Caco-2 (cell line): Measurements from ENCODE around the gene TBX5. TPM values are rescaled to one million over a fixed set of nuclear protein-coding genes. Genes with fewer than 3 reads are reported as not detected.
"Not testable (repeated sequence)": the region's sequence is repeated elsewhere in the genome, so short reads cannot be mapped to it uniquely, and the experiment has no call there.

Experiments
- BruUV-seq: library from RNA; stranded (reverse); fragments of 400-500 nt; replicated peaks from 2 replicates; lab custom pipeline; 2021; lab: Mats Ljungman, UMichigan
- CTCF ChIA-PET: fragments of 300-600 bp; sonication (Branson Sonifier 250); formaldehyde crosslinking; loops from one replicate; lab custom pipeline; 2022; ENCODE audit warnings: antibody characterized with exemption; lab: Charles Lee
- POLR2A ChIA-PET: fragments of 300-600 bp; sonication (Branson Sonifier 250); formaldehyde crosslinking; loops from one replicate; lab custom pipeline; 2022; ENCODE audit warnings: antibody characterized with exemption; lab: Charles Lee
- DNase-seq, 2 experiments: peaks; one replicate each; pipeline versions ENCODE4 v3.0.0 to v3.0.0-alpha.2; 2020 to 2022
- H3K27me3 ChIP-seq: replicated peaks from 2 replicates; pipeline ENCODE4 v1.6.0; 2011; ENCODE audit warnings: low read length; ENCODE audit not compliant: control insufficient read depth, insufficient read depth
- H3K36me3 ChIP-seq: 2 replicates; pipeline ENCODE4 v1.5.1; 2011; ENCODE audit warnings: low read length; ENCODE audit not compliant: control insufficient read depth, insufficient read depth
- H3K4me1 ChIP-seq: fragments of 250-450 bp; sonication (Bioruptor Pico); 2 replicates; pipeline ENCODE4 v1.5.1; 2020; ENCODE audit warnings: mild to moderate bottlenecking
- H3K4me3 ChIP-seq: 2 replicates; pipeline ENCODE4 v1.5.1; 2011; ENCODE audit warnings: low read depth, mild to moderate bottlenecking, control low read depth, low read length
- H3K9me3 ChIP-seq: fragments of 250-450 bp; sonication (Bioruptor Pico); 2 replicates; pipeline ENCODE4 v1.5.1; 2020; ENCODE audit warnings: mild to moderate bottlenecking, moderate library complexity
- H3K27ac Mint-ChIP-seq: one replicate; pipeline ENCODE4 v1.8.0; 2022; ENCODE audit warnings: mixed read lengths; ENCODE audit not compliant: unreplicated experiment
- H3K27me3 Mint-ChIP-seq: one replicate; pipeline ENCODE4 v1.8.0; 2022; ENCODE audit warnings: mixed read lengths; ENCODE audit not compliant: insufficient read depth, unreplicated experiment
- H3K36me3 Mint-ChIP-seq: one replicate; pipeline ENCODE4 v1.8.0; 2022; ENCODE audit warnings: mild to moderate bottlenecking, mixed read lengths; ENCODE audit not compliant: insufficient read depth, unreplicated experiment
- H3K4me1 Mint-ChIP-seq: one replicate; pipeline ENCODE4 v1.8.0; 2022; ENCODE audit warnings: low read depth, mixed read lengths; ENCODE audit not compliant: unreplicated experiment
- H3K4me3 Mint-ChIP-seq: one replicate; pipeline ENCODE4 v1.8.0; 2022; ENCODE audit warnings: mild to moderate bottlenecking, moderate library complexity, mixed read lengths; ENCODE audit not compliant: unreplicated experiment
- H3K9me3 Mint-ChIP-seq: one replicate; pipeline ENCODE4 v1.8.0; 2022; ENCODE audit warnings: mixed read lengths; ENCODE audit not compliant: unreplicated experiment
- intact Hi-C: fragments of 100-400 bp; cut with micrococcal nuclease; formaldehyde crosslinking; loops from one replicate; pipeline ENCODE4 v1.10.0; 2022; ENCODE audit not compliant: unreplicated experiment
- total RNA-seq: library from RNA; stranded (reverse); gene quantifications from 2 replicates; pipeline ENCODE4 v1.2.3, GENCODE V29; 2022
- TF ChIP-seq, protein P1 (sequence below), 2 experiments: fragments of 200-600 bp in 1 of 2; IDR thresholded peaks; 1 replicate in 1 of 2; 2 replicates in 1 of 2; pipeline versions ENCODE4 v1.5.1 to v1.8.0; 2011 to 2022; ENCODE audit warnings: antibody characterized with exemption in 1 of 2, control low read depth in 1 of 2, inconsistent platforms in 1 of 2, low read depth in 1 of 2, low read length in 1 of 2, mild to moderate bottlenecking in 1 of 2, moderate library complexity in 1 of 2; ENCODE audit not compliant: insufficient read depth in 1 of 2, severe bottlenecking in 1 of 2, unreplicated experiment in 1 of 2

TBX5 gene
- total RNA-seq, 1 experiment from 2014 or later = not detected

DNA sequence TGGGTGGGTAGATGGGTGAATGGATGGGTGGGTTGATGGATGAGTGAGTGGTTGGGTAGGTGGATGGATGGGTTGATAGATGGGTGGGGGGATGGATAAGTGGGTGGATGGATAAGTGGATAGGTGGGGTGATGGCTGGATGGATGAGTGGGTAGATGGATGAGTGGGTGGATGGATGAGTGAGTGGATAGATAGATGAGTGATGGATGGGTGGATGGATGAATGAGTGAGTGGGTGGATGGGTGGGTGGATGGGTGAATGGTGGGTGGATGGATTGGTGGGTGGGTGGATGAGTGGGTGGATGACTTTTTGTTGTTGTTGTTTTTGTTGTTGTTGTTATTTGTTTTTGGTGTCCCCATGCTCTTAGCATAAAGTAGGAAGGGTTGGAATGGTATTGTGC is 45.5 kb downstream of the TBX5 start:
- peaks cover 2% of the 10 kb centered on the region for H3K36me3 Mint-ChIP-seq
- H3K9me3 ChIP-seq = no peaks in the 10 kb centered on the region
- no peaks in the 10 kb centered on the region; the same call in 1 of the 2 replicates for H3K27me3 ChIP-seq
- no peak overlapping the region for H3K4me3 ChIP-seq
- ChIA-PET CTCF (no interaction called here), POLR2A (no interaction called here)
- no TSS peak for BruUV-seq
- no peaks in the 10 kb centered on the region for H3K9me3 Mint-ChIP-seq
- H3K27ac Mint-ChIP-seq = no peak overlapping the region
- no peak for DNase-seq
- H3K4me1 ChIP-seq = no peaks in the 10 kb centered on the region
- TF ChIP-seq, protein P1, sequence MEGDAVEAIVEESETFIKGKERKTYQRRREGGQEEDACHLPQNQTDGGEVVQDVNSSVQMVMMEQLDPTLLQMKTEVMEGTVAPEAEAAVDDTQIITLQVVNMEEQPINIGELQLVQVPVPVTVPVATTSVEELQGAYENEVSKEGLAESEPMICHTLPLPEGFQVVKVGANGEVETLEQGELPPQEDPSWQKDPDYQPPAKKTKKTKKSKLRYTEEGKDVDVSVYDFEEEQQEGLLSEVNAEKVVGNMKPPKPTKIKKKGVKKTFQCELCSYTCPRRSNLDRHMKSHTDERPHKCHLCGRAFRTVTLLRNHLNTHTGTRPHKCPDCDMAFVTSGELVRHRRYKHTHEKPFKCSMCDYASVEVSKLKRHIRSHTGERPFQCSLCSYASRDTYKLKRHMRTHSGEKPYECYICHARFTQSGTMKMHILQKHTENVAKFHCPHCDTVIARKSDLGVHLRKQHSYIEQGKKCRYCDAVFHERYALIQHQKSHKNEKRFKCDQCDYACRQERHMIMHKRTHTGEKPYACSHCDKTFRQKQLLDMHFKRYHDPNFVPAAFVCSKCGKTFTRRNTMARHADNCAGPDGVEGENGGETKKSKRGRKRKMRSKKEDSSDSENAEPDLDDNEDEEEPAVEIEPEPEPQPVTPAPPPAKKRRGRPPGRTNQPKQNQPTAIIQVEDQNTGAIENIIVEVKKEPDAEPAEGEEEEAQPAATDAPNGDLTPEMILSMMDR (IDR thresholded peaks at IDR 0.05; ENCODE audit: insufficient read depth in 1 of 2, low read depth in 1 of 2, low read length in 1 of 2, severe bottlenecking in 1 of 2, unreplicated experiment in 1 of 2) = no peak
- intact Hi-C loops = no loop called here
- H3K27me3 Mint-ChIP-seq = peaks cover 3% of the 10 kb centered on the region
- H3K4me3 Mint-ChIP-seq = no peak overlapping the region
- H3K4me1 Mint-ChIP-seq = no peaks in the 10 kb centered on the region
- H3K36me3 ChIP-seq = no peaks in the 10 kb centered on the region

DNA sequence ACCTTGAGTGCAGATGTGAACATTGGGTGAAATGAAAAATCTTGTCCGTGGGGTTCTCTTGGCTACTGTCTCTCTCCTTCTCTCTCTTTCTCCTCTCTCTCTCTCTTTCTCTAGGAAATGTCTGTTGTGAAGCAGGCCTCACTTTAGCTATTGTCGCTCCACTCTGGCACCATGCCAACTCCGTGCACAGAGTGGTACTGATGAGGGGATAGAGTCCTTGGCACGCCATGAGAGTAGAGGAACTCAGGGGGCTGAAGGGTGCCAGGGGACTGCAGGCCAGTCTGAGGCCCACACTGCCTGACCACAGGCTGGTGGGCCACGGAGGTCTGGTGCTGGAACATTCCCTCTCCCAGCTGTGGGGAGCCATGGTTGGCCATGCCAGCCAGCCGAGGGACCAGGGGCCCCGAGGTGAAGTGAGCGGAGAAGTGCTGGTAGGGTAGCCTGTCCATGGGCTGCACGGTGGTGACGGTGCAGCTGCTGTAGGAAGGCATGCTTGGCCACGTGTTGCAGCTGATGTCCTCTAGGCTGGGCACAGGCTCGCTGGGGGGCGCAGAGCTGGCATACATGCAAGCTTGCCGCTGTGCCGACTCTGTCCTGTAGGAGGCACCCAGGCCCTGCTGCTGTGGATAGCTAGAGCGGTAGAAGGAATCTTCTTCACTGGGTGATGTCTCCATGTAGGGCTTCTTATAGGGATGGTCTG is 50.4 kb downstream of the TBX5 start:
- intact Hi-C loops = loop anchor here (1.0 kb wide), 1 partner anchor 153 kb away; no protein-coding TSS in a partner anchor
- Histone ChIP-seq H3K36me3 (no peaks in the 10 kb centered on the region), H3K4me1 (no peaks in the 10 kb centered on the region), H3K4me3 (no peak overlapping the region), H3K27me3 (no peaks in the 10 kb centered on the region; the same call in 1 of the 2 replicates), H3K9me3 (no peaks in the 10 kb centered on the region)
- H3K27me3 Mint-ChIP-seq = peaks cover 12% of the 10 kb centered on the region
- peak in 1 of 2 experiments; percentile 17 for DNase-seq
- ChIA-PET POLR2A (no interaction called here), CTCF (interaction anchor here (1.5 kb wide), 1 partner anchor 153 kb away, joined by 5 read pairs; no protein-coding TSS in a partner anchor)
- H3K36me3 Mint-ChIP-seq = peaks cover 4% of the 10 kb centered on the region
- no peak overlapping the region for H3K4me3 Mint-ChIP-seq
- TF ChIP-seq, protein P1 (IDR thresholded peaks at IDR 0.05; ENCODE audit: insufficient read depth in 1 of 2, low read depth in 1 of 2, low read length in 1 of 2, severe bottlenecking in 1 of 2, unreplicated experiment in 1 of 2) = peak in 1 of 2 experiments; percentile 23
- BruUV-seq = no TSS peak
- H3K4me1 Mint-ChIP-seq = no peaks in the 10 kb centered on the region
- H3K27ac Mint-ChIP-seq = no peak overlapping the region
- no peaks in the 10 kb centered on the region for H3K9me3 Mint-ChIP-seq

DNA sequence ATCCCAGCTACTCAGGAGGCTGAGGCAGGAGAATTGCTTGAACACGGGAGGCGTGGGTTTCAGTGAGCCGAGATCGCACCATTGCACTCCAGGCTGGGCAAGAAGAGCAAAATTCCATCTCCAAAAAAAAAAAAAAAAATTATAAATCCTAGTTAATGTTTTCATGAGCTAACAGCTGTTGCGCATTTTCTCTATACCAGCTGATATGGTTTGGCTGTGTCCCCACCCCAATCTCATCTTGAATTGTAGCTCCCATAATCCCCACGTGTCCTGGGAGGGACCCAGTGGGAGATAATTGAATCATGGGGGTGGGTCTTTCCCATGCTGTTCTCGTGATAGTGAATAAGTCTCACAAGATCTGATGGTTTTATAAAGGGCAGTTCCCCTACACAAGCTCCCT is 56.7 kb downstream of the TBX5 start:
- H3K36me3 ChIP-seq, H3K27me3 ChIP-seq, CTCF ChIA-PET, H3K4me1 Mint-ChIP-seq, H3K27ac Mint-ChIP-seq, H3K4me1 ChIP-seq, BruUV-seq, intact Hi-C loops, H3K9me3 ChIP-seq, H3K4me3 ChIP-seq, H3K36me3 Mint-ChIP-seq, H3K4me3 Mint-ChIP-seq, H3K9me3 Mint-ChIP-seq, DNase-seq, POLR2A ChIA-PET: not testable (repeated sequence)
- peaks cover 15% of the 10 kb centered on the region for H3K27me3 Mint-ChIP-seq
